Measurements from ENCODE around the gene QRSL1. TPM values are rescaled to one million over a fixed set of nuclear protein-coding genes. Genes with fewer than 3 reads are reported as not detected.

QRSL1 gene
- total and polyA plus RNA-seq, 4 donors = 5.9 to 9.6 (median 7.0) TPM

DNA sequence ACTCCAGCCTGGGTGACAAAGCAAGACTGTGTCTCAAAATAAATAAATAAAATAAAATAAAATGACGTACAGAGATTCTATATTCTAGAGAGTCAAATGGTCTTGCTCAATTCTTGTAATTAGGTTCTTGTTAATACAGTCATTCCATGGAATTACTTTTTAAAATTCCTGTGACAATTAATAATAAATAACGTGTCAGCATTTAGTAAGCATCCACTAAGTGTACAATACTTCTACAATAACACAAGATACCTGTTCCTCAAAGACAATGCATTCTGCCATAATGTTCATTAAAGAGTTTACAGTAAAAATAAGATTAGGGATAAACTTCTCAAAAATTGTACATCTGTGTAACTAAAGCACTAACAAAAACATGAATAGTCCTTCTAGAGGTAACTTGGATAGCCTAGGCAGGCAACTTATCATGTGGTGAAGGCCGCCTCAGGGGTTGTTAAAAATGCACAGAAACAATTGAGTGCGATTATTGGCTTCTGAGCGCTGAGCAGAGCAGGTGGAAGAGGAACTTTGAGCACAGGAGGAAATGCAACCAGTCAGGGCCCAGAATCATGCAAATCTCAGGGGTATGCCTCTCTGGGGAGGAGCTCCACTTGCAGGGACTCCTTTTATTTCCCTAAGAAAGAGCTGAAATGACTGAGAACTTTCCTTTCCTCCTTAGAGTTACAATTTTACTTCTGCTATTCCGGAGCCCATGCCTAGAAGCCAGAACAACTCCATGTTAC is 37.1 kb downstream of the QRSL1 start:
- H3K4me1 ChIP-seq (ENCODE audit: control insufficient read depth in 4 of 4, insufficient read depth in 4 of 4, low read length in 3 of 4) = peaks cover 0 to 1% (median 0%) of the 10 kb centered on the region in 4 donors
- H3K27ac ChIP-seq (ENCODE audit: low read depth in 1 of 2, low read length in 2 of 2) = no peak overlapping the region
- H3K9ac ChIP-seq (ENCODE audit: low read depth in 1 of 2, low read length in 2 of 2) = no peak overlapping the region
- 91% methylated on average over 6 of the region's 6 CpGs for WGBS
- H3K27me3 ChIP-seq (ENCODE audit: control insufficient read depth in 4 of 4, insufficient read depth in 4 of 4, low read length in 3 of 4) = no peaks in the 10 kb centered on the region
- H3K9me3 ChIP-seq (ENCODE audit: control insufficient read depth in 4 of 4, low read length in 3 of 4) = no peaks in the 10 kb centered on the region
- H3K4me3 ChIP-seq (ENCODE audit: low read depth in 1 of 3, low read length in 3 of 3) = no peak overlapping the region
- no peak for DNase-seq (ENCODE audit: low spot score)
- TF ChIP-seq JUND (IDR thresholded peaks at IDR 0.05) = no peak
- TF ChIP-seq EGR1 (IDR thresholded peaks at IDR 0.05; ENCODE audit: low read depth in 2 of 2) = no peak
- no peak for TF ChIP-seq SP1 (IDR thresholded peaks at IDR 0.05)
- TF ChIP-seq HNF4A (conservative IDR thresholded peaks at IDR 0.05) = no peak
- TF ChIP-seq, protein P1, sequence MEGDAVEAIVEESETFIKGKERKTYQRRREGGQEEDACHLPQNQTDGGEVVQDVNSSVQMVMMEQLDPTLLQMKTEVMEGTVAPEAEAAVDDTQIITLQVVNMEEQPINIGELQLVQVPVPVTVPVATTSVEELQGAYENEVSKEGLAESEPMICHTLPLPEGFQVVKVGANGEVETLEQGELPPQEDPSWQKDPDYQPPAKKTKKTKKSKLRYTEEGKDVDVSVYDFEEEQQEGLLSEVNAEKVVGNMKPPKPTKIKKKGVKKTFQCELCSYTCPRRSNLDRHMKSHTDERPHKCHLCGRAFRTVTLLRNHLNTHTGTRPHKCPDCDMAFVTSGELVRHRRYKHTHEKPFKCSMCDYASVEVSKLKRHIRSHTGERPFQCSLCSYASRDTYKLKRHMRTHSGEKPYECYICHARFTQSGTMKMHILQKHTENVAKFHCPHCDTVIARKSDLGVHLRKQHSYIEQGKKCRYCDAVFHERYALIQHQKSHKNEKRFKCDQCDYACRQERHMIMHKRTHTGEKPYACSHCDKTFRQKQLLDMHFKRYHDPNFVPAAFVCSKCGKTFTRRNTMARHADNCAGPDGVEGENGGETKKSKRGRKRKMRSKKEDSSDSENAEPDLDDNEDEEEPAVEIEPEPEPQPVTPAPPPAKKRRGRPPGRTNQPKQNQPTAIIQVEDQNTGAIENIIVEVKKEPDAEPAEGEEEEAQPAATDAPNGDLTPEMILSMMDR (IDR thresholded peaks at IDR 0.05; ENCODE audit: low read depth, low read length, missing input control) = no peak
- TF ChIP-seq RAD21 (IDR thresholded peaks at IDR 0.05) = no peak
- TF ChIP-seq, protein P2, sequence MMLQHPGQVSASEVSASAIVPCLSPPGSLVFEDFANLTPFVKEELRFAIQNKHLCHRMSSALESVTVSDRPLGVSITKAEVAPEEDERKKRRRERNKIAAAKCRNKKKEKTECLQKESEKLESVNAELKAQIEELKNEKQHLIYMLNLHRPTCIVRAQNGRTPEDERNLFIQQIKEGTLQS (IDR thresholded peaks at IDR 0.05) = no peak
- TF ChIP-seq, protein P3, sequence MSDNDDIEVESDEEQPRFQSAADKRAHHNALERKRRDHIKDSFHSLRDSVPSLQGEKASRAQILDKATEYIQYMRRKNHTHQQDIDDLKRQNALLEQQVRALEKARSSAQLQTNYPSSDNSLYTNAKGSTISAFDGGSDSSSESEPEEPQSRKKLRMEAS (IDR thresholded peaks at IDR 0.05) = no peak
- no peak for TF ChIP-seq NR2F2 (IDR thresholded peaks at IDR 0.05)
- no peak for TF ChIP-seq HNF4G (IDR thresholded peaks at IDR 0.05)
- TF ChIP-seq, protein P4, sequence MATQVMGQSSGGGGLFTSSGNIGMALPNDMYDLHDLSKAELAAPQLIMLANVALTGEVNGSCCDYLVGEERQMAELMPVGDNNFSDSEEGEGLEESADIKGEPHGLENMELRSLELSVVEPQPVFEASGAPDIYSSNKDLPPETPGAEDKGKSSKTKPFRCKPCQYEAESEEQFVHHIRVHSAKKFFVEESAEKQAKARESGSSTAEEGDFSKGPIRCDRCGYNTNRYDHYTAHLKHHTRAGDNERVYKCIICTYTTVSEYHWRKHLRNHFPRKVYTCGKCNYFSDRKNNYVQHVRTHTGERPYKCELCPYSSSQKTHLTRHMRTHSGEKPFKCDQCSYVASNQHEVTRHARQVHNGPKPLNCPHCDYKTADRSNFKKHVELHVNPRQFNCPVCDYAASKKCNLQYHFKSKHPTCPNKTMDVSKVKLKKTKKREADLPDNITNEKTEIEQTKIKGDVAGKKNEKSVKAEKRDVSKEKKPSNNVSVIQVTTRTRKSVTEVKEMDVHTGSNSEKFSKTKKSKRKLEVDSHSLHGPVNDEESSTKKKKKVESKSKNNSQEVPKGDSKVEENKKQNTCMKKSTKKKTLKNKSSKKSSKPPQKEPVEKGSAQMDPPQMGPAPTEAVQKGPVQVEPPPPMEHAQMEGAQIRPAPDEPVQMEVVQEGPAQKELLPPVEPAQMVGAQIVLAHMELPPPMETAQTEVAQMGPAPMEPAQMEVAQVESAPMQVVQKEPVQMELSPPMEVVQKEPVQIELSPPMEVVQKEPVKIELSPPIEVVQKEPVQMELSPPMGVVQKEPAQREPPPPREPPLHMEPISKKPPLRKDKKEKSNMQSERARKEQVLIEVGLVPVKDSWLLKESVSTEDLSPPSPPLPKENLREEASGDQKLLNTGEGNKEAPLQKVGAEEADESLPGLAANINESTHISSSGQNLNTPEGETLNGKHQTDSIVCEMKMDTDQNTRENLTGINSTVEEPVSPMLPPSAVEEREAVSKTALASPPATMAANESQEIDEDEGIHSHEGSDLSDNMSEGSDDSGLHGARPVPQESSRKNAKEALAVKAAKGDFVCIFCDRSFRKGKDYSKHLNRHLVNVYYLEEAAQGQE (IDR thresholded peaks at IDR 0.05) = no peak
- TF ChIP-seq TAF1 (conservative IDR thresholded peaks at IDR 0.05) = no peak
- no peak for TF ChIP-seq GABPA (IDR thresholded peaks at IDR 0.05 in 1 of 2, conservative IDR thresholded peaks at IDR 0.05 in 1 of 2)
- no peak for TF ChIP-seq YY1 (IDR thresholded peaks at IDR 0.05)
- no peak for TF ChIP-seq FOXA2 (IDR thresholded peaks at IDR 0.05)
- peaks cover 3 to 18% (median 12%) of the 10 kb centered on the region in 4 donors for H3K36me3 ChIP-seq (ENCODE audit: control insufficient read depth in 4 of 4, insufficient read depth in 3 of 4, low read depth in 1 of 4, low read length in 3 of 4)

DNA sequence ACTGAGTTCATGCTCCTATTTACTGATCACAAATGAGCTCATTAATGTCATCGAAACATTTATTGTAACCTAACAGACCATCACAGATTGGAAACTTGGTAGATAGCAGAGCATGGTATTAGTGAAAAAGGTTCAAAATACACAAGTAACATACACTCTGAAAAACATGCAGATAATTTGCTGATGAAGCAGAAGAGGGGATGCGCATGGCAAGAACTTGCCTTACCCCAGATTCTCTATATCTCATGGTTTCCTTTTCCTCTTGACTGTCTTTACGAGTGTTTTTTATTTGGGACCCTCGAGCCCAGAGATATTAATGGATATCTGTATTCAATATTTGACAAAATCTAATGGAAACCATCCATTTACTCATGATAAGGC is 37.6 kb downstream of the QRSL1 start:
- Histone ChIP-seq H3K9ac (ENCODE audit: low read depth in 1 of 2, low read length in 2 of 2) (no peak overlapping the region), H3K36me3 (ENCODE audit: control insufficient read depth in 4 of 4, insufficient read depth in 3 of 4, low read depth in 1 of 4, low read length in 3 of 4) (peaks cover 3 to 18% (median 12%) of the 10 kb centered on the region in 4 donors), H3K4me3 (ENCODE audit: low read depth in 1 of 3, low read length in 3 of 3) (no peak overlapping the region), H3K27ac (ENCODE audit: low read depth in 1 of 2, low read length in 2 of 2) (no peak overlapping the region), H3K4me1 (ENCODE audit: control insufficient read depth in 4 of 4, insufficient read depth in 4 of 4, low read length in 3 of 4) (peaks cover 0 to 1% (median 0%) of the 10 kb centered on the region in 4 donors), H3K27me3 (ENCODE audit: control insufficient read depth in 4 of 4, insufficient read depth in 4 of 4, low read length in 3 of 4) (no peaks in the 10 kb centered on the region), H3K9me3 (ENCODE audit: control insufficient read depth in 4 of 4, low read length in 3 of 4) (no peaks in the 10 kb centered on the region)
- WGBS = 97% methylated on average over 4 of the region's 4 CpGs
- DNase-seq (ENCODE audit: low spot score) = no peak
- TF ChIP-seq NR2F2 (IDR thresholded peaks at IDR 0.05) (no peak), RAD21 (IDR thresholded peaks at IDR 0.05) (no peak), GABPA (IDR thresholded peaks at IDR 0.05 in 1 of 2, conservative IDR thresholded peaks at IDR 0.05 in 1 of 2) (no peak), HNF4A (conservative IDR thresholded peaks at IDR 0.05) (no peak), RXRA (IDR thresholded peaks at IDR 0.05) (no peak), JUND (IDR thresholded peaks at IDR 0.05) (no peak), FOXA1 (IDR thresholded peaks at IDR 0.05) (no peak)
- TF ChIP-seq, protein P5, sequence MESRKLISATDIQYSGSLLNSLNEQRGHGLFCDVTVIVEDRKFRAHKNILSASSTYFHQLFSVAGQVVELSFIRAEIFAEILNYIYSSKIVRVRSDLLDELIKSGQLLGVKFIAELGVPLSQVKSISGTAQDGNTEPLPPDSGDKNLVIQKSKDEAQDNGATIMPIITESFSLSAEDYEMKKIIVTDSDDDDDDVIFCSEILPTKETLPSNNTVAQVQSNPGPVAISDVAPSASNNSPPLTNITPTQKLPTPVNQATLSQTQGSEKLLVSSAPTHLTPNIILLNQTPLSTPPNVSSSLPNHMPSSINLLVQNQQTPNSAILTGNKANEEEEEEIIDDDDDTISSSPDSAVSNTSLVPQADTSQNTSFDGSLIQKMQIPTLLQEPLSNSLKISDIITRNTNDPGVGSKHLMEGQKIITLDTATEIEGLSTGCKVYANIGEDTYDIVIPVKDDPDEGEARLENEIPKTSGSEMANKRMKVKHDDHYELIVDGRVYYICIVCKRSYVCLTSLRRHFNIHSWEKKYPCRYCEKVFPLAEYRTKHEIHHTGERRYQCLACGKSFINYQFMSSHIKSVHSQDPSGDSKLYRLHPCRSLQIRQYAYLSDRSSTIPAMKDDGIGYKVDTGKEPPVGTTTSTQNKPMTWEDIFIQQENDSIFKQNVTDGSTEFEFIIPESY (IDR thresholded peaks at IDR 0.05) = no peak
- TF ChIP-seq, protein P3 (IDR thresholded peaks at IDR 0.05) = no peak
- TF ChIP-seq, protein P4 (IDR thresholded peaks at IDR 0.05) = no peak

All from liver (tissue), 9 donors.